ENCODE data around the gene LPAR2.
A peak's percentile ranks its signal among the peaks of the same experiment; 100 is the strongest.
"Not testable (repeated sequence)": the region's sequence is repeated elsewhere in the genome, so short reads cannot be mapped to it uniquely, and the experiment has no call there.

LPAR2 gene

GRCh38 chr19:19630426-19630825, 2.4 kb upstream of the LPAR2 start:
- DNase-seq (ENCODE audit: low read depth) = no peak

DNA sequence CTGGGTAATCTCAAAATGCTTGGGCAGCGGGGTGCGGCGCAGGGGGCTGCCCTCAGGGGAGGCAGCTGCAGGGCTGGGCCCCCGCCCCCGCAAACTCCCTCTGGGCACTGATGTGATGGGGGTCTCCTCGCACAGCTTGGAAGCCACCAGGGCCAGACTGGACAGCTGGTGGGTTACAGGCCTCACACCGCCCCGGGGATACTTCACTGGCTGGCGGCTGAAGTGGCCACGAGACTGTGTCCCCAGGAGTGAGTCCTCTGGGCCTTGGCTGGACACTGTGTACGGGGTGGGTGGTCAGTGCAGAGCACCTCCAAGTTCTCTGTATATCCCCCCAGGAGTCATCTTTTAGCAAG, 2.0 kb upstream of the LPAR2 start:
- DNase-seq (ENCODE audit: low read depth) = no peak

- DNase-seq (ENCODE audit: low read depth) = no peak
Observed at GRCh38 chr19:19628501-19629134, 598 bp upstream of the LPAR2 start.

DNA sequence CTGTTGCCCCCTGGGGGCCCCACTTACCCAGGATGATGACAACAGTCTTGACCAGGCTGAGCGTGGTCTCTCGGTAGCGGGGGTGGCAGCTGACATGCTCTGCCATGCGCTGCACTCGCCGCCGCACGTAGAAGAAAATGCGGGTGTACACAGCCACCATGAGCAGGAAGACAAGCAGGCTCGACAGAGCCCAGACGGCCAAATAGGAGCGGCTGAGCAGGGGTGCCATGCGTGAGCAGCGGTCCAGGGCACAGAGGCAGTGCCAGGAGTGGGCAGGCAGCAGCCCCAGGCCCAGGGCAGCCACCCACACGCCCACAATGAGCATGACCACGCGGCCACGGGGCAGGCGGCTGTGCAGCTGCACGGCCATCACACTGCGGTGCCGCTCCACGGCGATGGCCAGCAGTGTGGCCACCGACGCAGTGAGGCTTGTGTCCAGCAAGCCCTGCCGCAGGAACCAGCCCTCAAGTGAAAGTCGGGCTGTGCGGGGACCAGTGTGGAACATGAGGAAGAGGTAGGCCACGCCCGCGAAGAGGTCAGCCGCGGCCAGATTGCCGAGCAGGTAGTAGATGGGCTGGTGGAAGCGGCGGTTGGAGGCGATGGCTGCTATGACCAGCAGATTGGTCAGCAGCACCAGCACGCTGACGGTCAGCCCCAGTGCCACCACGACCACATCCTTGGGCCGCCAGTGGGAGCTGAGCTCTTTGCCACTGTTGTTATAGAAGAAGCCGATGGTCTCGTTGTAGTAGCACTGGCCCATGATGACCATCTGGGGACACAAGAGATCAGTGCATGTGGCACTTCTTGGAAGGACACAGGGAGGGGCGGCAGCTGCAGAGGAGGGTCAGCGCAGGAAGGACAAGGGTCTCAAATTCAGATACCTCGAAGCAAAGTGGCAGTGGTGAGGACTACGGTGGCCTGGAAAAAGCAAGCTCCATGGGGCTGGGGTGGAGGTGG, 1.2 kb downstream of the LPAR2 start:
- DNase-seq (ENCODE audit: low read depth) = no peak

DNA sequence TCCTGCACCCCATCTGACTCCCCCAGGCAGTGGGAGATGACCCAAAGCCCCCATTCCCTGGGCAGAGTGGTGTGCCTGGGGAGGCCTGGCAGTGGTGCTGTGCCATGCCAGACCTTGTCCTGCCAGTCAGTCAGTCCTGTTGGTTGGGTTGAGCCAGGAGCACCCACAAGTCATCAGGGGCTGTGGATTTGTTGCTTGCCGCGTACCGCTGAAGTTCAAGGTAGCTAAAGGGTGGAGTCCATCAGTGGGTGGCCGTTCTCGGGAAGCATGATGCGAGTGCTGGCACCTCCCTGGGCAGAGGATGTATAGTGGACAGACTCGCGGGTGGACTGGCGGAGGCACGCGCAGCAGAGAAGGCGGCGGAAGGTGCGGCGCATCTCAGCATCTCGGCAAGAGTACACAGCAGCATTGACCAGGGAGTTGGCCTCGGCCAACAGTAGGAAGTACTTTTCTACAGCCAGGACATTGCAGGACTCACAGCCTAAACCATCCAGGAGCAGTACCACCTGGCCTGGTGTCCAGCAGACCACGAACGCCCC, 3.9 kb downstream of the LPAR2 start:
- DNase-seq (ENCODE audit: low read depth) = no peak

DNA sequence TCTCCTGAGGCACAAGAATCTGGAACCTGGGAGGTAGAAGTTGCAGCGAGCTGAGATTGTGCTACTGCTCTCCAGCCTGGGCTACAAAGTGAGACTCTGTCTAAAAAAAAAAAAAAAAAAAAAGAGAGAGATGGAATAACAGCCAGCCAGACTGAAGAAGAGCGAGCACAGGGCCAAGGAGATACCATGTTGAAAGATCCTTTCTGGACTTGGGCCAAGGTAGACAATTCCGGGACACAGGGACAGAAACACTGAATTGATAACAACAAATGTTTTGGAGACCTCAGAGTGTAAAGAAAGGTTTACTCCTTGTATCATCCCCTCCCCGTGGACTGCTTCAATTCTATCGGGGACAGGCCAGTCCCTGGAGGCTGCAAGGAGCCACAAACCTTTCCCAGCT, 4.6 kb downstream of the LPAR2 start:
- no peak for DNase-seq (ENCODE audit: low read depth)

- DNase-seq (ENCODE audit: low read depth) = no peak
Observed at GRCh38 chr19:19619849-19620210, 8.2 kb downstream of the LPAR2 start.

DNA sequence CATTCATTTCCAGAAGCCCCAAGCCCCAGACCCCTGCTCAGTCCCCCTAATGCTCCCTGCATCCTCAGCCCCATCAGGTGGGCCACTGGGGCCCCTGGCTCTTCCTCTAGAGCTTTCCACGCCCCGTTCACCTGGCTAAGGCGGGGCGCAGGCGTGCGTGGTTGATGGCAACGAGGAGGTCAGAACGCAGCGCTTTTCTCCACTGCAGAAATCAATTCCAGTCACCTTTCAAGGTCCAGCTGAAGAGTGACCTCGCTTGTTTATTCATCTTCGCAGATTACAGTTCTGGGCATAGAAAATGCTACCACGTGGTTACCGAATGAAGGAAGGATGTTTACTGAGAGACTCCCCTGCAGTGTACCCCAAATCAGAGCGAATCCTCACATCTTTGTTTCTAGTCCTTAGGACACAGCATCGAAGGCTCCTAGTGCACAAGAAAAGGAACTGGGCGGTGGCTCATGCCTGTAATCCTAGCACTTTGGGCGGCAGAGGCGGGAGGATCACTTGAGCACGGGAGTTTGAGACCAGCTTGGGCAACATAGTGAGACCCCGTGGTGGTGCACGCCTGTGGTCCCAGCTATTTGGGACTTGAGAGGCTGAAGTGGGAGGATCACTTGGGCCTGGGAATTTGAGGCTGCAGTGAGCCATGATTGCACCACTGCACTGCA, 8.7 kb downstream of the LPAR2 start:
- DNase-seq (ENCODE audit: low read depth) = no peak

GRCh38 chr19:19618219-19619051, 9.6 kb downstream of the LPAR2 start, which contains the start of gene PBX4:
Gene PBX4 (minus strand): TSS chr19:19618687. CDS start chr19:19618629, 58 bp downstream.
- peak; percentile 72 for DNase-seq (ENCODE audit: low read depth)

DNA sequence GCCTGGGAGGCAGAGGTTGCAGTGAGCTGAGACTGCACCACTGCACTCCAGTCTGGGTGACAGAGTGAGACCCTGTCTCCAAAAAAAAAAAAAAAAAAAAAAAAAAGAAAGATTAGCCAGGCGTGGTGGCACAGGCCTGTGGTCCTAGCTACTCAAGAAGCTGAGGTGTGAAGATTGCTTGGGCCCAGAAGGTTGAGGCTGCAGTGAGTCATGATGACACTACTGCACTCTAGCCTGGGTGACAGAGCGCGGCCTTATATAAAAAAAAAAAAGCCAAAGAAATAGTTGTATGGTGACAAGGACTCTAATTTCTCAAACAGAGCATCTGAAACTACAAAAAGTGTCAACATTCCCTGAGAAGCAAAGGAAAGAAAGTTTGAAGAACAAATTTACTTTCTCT, 12.9 kb downstream of the LPAR2 start:
- no peak for DNase-seq (ENCODE audit: low read depth)

DNA sequence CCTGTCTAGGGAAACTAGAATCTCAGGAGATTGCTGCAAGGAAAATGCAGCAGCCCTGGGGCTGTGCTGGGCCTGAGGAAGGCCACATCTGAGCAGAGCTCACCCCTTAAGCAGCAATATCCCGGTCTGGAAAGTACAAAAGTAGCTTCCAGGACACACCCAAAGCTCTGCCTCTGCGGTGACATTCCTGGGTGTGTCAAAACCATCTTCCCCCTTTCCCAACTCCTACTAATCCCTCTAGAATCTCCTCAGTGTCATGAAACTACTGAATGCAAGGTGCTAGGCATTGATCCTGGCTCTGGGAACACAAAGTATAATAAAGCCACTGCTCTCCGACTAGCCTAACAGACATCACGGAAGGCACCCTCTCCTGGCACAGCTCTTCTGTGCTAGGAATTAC, 14.5 kb downstream of the LPAR2 start:
- no peak for DNase-seq (ENCODE audit: low read depth)

DNA sequence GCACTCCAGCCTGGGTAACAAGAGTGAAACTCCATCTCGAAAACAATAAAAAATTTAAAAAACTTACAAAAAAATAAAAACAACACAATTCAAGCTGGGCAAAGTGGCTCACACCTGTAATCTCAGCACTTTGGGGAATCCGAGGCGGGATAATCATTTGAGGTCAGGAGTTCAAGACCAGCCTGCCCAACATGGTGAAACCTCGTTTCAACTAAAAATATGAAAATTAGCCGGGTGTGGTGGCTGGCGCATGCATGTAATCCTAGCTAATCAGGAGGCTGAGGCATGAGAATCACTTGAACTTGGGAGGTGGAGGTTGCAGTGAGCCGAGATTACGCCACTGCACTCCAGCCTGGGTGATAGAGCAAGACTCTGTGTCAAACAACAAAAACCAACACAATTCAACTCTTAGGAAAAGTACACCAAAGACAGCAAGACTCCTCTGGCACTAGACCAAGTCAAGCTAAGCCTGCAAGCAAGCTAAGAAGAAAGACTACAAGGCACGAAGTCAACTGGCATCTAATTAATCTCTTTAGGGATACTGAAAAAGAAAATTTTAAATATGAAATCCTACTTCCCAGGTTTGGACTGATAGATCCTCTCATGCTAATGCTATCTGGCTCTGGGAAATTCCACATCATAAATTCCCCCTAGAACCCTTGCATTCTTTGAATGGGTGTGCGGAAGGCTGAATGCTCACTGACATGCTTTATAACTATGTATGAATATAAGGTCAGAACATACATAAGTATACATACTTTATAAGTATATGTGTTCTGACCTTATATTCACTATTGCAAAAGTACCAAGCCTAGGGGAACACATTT, 17.4 kb downstream of the LPAR2 start:
- DNase-seq (ENCODE audit: low read depth) = no peak

DNA sequence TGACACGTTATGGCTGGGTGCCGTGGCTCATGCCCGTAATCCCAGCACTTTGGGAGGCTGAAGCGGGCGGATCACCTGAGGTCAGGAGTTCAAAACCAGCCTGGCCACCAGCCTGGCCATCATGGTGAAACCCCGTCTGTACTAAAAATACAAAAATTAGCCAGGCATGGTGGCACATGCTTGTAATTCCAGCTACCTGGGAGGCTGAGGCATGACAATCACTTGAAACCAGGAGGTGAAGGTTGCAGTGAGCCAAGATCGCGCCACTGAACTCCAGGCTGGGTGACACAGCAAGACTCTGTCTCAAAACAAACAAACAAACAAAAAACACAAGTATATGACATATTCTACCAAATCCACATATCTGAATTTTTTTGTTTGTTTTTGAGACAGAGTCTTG, 21.3 kb downstream of the LPAR2 start:
- not testable (repeated sequence) for DNase-seq (ENCODE audit: low read depth)

DNA sequence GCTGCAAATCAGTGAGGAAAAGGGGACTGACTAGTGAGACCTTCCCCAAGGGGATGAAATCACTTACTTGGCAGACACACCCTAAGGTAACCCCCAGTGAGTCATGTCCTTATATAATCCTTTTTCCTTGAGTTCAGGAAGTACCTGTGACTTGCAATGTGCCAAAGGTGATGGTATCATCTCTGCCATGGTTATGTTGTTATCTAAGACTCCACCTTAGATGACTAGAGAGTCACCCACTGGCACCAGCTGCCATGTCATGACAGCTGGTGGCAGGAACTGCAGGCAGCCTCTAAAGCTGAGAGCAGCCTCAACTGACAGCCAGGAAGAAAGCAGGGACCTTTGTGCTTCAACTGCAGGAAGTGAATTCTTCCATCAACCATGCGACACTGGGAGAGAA, 22.0 kb downstream of the LPAR2 start:
- no peak for DNase-seq (ENCODE audit: low read depth)

DNA sequence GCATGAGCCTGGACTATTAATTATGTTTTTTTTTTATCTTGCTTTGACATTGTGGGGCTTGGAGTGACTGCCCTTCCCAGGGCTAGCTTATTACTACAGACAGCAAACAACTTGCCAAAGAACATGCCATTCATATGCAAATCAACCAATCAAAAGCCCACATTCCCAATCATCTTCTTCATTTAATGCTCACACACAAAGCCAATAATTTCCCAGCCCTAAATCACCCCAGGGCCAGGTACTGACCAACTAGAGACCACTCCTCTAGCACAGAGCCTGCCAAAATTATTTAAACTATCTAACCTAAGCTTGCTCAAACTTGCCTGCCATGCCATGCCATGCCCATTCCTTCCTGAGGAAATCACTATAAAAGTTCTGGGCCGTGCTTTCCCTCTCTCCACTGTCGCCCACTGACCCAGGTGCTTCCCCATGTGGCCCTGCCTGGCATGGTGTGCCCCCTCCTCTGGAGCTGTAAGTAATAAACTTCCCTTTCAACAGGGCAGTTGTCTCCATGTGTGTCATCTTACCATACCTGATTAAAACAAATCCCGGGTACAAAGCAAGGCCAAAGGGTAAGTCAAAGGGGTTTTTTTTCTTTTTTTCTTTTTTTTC, 25.2 kb downstream of the LPAR2 start:
- no peak for DNase-seq (ENCODE audit: low read depth)

GRCh38 chr19:19602136-19602712, 25.8 kb downstream of the LPAR2 start:
- DNase-seq (ENCODE audit: low read depth) = no peak

DNA sequence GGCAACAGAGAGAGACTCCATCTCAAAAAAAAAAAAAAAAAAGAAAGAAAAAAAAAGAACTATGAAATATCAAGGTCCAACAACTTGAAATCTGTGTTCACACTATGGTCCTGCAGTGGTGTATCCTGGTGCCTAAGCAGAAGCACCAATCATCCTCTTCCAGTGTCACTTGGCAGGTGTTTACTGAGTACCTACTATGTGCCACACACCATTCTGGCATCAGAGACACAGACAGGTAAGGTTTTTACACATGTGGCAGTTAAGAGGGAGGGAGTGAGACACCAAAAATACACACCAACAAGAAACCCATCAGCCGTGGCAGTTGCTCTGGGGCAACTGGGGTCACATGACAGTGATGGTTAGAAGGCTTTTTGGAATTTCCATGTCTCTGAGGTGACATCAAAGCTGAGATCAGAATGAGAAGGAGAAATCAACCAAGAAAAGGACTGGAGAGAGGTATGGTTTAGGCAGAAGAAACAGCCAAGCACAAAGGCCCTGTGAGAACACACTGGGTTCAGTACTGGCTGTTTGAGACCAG, 27.2 kb downstream of the LPAR2 start:
- DNase-seq (ENCODE audit: low read depth) = no peak

- not testable (repeated sequence) for DNase-seq (ENCODE audit: low read depth)
Observed at GRCh38 chr19:19598728-19599451, 29.1 kb downstream of the LPAR2 start.

- DNase-seq (ENCODE audit: low read depth) = no peak
Observed at GRCh38 chr19:19597809-19598306, 30.2 kb downstream of the LPAR2 start.

Measured in stromal cell of bone marrow (primary cell).